GM19023 (cell line): Measurements from ENCODE around the gene IGFLR1.
"Not testable (repeated sequence)": the region's sequence is repeated elsewhere in the genome, so short reads cannot be mapped to it uniquely, and the experiment has no call there.

ENCODE experiments used
- ATAC-seq: cut with Tn5 transposase; IDR thresholded peaks from one replicate; pipeline ENCODE4 v1.9.1; 2021; ENCODE audit warnings: mild to moderate bottlenecking, moderate library complexity; ENCODE audit not compliant: unreplicated experiment

The IGFLR1 gene

DNA sequence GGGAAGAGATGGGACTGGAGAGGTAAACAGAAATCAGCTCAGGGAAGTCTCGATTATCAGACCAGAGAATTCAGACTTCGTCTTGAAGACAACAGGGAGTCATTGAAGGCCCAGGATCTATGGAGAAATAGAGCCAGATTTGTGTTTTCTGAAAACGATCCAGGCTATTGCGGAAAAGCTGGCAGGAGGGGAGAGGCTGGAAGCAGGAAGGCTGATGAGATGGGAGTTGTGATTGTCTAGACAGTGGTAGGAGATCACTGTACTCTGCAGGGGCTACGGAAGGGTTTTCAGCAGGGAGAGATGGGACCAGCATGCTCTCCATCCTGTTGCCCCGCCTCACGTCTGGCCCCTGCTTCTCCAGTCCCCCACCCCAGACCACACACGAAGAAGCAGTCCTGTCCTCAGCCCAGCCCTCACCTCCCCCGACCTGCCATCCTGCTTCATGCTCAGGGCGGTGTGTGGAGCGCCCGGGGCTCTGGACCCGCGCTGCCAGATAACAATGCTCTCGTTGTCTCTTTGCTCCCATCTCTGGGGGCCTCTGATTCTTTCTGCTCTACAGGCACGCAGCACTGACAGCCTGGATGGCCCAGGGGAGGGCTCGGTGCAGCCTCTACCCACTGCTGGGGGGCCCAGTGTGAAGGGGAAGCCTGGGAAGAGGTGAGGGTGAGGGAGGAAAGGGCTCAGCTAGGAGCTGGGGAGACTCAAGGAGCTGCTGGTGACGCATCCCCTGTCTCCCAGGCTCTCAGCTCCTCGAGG is 35.0 kb upstream of the IGFLR1 start:
- ATAC-seq: no peak

DNA sequence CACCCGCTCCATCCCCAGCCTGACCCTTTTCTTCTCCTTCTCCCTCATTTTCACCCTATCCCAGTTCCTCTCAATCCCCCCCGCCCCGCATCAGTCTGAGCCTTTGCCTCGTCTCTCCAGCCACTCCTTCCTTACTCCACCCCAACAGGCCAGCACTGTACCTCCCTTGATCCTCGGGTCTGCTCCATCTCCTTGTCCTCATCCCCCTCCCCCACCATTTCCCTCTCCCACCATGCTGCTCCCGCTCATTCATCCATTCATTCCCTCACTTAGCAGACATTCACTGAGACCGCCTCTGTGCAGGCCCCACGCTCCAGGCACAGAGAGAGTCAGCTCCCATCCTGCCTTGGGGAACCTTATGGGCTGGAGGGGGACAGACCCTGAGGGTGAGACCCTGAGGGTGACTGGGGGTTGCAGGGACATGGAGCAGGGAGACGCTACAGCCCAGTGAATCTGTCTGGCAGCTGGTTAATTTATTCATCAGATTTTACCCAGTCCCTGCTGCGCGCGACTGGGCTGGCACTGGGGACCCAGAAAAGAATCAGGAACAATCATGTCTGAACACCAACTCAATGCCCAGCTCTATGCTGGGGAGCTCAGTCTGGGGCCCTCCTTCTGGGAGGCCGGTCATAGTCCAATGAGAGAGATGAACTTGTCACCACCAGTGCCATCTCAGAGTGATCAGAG is 34.0 kb upstream of the IGFLR1 start:
- no peak for ATAC-seq

- peak; percentile 92 for ATAC-seq
These were observed 33.2 kb upstream of the IGFLR1 start, which contains the start of gene ARHGAP33 for GRCh38 chr19:35775298-35776101. Gene ARHGAP33, plus strand, starts transcription at chr19:35775564. Its CDS starts 95 bp downstream, at chr19:35775659.

DNA sequence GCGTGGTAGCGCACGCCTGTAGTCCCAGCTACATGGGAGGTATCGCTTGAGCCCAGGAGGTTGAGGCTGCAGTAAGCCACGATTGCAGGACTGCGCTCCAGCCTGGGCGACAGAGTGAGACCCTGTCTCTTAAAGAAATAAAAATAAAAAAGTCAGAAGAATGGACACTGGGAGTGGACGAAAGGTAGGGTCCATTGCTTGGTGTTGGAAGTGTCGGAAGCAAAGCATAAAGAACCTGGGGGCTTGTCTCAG is 32.7 kb upstream of the IGFLR1 start:
- ATAC-seq: no peak

- ATAC-seq: no peak
These were observed 32.2 kb upstream of the IGFLR1 start for GRCh38 chr19:35774274-35775045.

DNA sequence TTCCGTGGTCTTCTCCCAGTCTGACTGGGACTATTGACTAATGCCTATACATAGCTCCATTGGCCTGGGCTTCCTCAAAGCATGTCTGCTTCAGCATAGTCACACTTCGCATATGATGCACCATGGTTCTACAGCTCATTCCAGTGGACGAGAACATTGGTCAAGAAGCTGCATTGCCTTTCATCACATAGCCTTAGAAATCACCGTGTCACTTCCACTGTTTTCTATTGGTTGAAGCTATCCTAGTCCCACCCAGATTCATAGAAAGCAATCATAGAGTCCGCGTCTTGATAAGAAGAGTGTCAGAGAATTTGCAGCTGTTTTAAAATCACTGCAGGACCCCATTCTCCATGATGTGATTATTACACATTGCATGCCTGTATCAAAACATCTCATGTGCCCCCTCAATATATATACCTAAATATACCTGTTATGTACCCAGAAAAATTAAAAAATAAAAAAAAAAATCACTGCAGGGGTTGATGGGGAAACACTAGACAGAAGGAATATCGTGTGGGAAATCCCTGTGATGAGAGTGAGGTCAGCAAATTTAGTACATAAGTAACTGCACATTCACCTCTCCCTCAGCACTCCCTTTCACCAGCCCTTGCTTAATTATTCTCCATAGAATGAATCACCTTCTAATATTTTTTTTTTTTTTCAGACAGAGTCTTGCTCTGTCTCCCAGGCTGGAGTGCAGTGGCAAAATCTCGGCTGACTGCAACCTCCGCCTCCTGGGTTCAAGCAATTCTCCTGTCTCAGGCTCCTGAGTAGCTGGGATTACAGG is 31.0 kb upstream of the IGFLR1 start:
- ATAC-seq: no peak

DNA sequence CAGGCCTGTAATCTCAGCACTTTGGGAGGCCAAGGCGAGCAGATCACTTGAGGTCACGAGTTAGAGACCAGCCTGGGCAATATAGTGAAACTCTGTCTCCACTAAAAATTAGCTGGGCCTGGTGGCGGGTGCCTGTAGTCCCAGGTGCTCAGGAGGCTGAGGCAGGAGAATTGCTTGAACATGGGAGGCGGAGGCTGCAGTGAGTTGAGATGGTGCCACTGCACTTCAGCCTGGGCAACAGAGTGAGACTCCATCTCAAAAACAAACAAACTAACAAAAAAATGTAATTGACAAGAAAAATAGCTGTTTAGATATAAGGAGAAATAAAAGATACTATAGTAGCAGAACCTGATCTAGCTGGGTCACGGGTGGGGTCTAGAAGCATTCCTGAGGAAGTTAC is 30.1 kb upstream of the IGFLR1 start:
- ATAC-seq: not testable (repeated sequence)

- ATAC-seq: no peak
These were observed 25.8 kb upstream of the IGFLR1 start for GRCh38 chr19:35768082-35768421.

DNA sequence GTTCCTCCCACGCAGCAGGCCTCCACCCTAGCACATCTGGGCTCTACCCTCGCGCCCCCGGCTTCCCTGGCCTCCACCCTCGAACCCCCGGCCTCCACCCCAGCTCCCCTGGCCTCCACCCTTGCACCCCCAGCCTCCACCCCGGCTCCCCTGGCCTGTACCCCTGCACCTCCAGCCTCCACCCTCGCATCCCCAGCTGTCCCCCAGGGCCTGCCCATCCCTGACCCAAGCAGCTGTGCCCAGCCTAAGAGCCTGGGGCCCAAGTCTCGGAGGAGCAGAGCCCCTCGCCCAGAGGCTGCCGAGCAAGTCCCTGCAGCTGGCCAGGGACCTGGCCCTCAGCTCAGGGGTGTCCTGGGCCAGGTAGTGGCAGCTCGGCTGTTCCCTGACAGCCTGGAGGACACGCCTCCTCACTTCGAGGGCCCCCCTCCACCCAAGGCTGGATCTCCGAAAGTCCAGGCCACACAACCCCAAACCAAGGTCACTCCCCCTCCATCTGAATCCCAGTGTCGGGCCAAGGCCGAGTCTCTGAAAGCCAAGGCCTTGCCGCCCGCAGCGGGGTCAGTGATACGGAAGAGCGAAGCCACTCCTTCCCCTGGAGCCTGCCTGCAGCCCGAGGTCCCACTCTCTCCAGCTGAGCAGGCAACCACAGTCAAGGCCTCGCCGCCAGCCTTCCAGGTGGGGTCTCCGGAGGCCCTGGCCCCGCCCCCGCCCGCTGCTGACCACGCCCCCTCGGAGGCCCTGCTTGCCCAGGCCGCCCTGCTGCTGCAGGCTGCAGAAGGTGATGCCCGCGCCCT is 25.2 kb upstream of the IGFLR1 start:
- ATAC-seq: no peak

DNA sequence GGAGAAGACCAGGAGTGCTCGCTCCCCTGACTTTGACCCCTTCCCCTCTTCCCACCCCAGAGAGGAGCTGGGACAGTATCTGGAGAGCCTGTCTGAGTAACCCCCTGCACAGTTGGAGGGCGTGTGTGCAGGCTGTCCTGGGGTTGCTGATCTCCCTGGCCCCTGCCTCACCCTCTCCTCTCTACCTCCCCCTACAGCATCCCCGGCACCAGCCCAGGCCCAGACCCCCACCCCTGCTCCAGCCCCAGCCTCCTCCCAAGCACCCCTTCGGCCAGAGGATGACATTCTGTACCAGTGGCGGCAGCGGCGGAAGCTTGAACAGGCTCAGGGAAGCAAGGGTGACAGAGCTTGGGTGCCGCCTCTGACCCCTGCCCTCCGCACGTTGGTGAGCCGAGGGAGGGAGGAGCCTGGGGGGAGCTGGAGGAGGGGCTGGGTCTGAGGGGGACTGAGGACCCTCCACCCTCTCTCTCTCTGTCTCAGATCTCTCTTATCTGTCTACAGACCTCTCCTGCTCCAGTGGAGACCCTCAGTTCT is 24.4 kb upstream of the IGFLR1 start:
- ATAC-seq: no peak

DNA sequence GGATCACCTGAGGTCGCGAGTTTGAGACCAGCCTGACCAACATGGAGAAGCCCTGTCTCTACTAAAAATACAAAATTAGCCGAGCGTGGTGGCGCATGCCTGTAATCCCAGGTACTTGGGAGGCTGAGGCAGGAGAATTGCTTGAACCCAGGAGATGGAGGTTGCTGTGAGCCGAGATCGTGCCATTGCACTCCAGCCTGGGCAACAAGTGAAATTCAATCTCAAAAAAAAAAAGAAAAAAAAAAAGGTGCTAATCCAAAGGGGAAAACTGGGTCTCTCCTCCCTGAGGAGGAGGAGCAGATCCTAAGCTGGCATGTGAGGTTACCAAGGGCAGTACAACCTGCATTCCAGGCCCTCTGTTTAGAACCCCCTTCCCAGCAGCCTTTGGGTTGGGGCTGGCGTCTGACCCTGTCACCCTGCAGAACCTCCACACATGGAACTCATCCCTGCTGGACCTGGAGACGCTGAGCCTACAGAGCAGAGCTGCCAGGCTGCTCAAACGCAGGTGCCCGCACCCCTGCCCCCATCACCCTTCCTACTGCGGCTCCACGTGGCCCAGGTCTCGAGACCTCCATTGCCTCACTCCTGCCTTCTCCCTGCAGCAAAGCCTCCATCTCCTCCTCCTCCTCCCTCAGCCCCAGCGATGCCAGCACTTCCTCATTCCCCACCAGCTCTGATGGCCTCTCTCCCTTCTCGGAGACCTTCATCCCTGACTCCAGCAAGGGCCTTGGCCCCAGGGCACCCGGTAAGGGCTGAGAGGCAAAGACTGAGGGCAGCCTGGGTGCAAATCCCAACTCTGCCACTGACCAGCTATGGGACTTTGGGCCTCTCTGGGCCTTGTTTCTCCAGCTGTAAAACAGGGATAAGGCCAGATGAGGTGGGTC is 22.4 kb upstream of the IGFLR1 start:
- no peak for ATAC-seq

GRCh38 chr19:35760711-35761349 is 18.6 kb upstream of the IGFLR1 start:
- ATAC-seq: no peak

- ATAC-seq: no peak
These were observed 17.4 kb upstream of the IGFLR1 start for GRCh38 chr19:35759697-35760096.

GRCh38 chr19:35757749-35758608 is 15.7 kb upstream of the IGFLR1 start, which contains the start of gene PROSER3:
Gene PROSER3, plus strand, starts transcription at chr19:35758176. Its CDS starts 40 bp downstream, at chr19:35758216.
- peak; percentile 96 for ATAC-seq

DNA sequence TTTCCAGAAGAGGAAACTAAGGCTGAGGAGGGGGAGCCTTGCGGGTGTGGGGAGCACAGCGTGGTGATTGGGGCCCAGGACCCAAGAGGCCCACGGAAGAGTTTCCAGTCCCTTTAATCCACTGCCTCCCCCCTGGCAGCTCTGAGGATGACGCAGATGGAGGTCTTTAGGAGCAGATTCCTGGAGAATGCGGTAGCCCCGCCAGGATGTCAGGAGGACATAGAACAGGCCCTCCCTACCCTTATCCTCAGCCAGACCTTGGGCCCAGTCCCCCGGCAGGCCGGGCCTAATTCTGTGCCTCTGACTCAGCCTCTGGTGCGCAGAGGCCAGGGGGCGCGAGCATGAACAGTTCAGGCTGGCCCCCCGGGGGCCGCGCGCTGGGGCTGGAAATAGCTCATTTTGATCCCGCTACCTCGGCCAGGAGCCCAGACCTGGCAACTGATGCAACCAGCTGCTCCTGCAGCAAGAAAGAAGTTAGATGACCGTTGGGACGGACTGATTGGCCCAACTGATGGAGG is 15.0 kb upstream of the IGFLR1 start:
- ATAC-seq: no peak

- ATAC-seq: no peak
These were observed 14.4 kb upstream of the IGFLR1 start, which contains the start of gene HSPB6 for GRCh38 chr19:35756377-35757230. Gene HSPB6, minus strand, starts transcription at chr19:35757029. Its CDS starts 21 bp downstream, at chr19:35757008.
